Anterior cingulate cortex (tissue), 58 donors: Measurements from ENCODE around the gene LACC1.

Experiments used
- DNase-seq, 58 donors: peaks; one replicate each; lab custom pipeline; 2025; lab: John Stamatoyannopoulos, UW

Gene LACC1

GRCh38 chr13:43938449-43938848 lies 58.7 kb downstream of the LACC1 start:
- DNase-seq: no peak

GRCh38 chr13:43939086-43939485 lies 59.4 kb downstream of the LACC1 start:
- DNase-seq: no peak

- DNase-seq: no peak
Observed at GRCh38 chr13:43942286-43942685, 62.6 kb downstream of the LACC1 start.
